ENCODE results near the gene CFAP54.

DNA sequence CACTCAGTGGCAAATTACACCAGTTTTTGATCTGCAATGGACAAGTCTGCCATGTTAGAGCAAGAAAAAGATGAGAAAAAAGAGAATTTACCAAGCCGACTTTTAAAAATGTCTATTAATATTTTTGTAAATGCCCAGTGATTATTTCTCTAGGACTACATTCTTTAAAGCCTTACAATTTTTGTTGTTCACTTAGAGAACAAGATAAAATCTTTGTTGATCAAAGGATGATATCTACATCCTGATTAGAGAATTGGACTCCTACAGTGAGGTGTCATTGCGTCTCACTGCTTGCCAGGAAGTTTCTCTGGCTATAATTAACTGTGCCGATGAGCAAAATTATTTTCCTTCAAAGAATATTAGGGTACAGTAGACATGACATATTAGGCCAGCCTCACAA is 1.7 kb upstream of the CFAP54 start:
- TF ChIP-seq ZNF670 (tag by site-specific recombination; IDR thresholded peaks at IDR 0.05; ENCODE audit: low read depth) = no peak
- TF ChIP-seq ZNF561 (tag by site-specific recombination; IDR thresholded peaks at IDR 0.05; ENCODE audit: borderline replicate concordance) = no peak
- TF ChIP-seq BCL11A (tag by site-specific recombination; IDR thresholded peaks at IDR 0.05; ENCODE audit: low read depth) = no peak
- TF ChIP-seq YY1 (tag by site-specific recombination; IDR thresholded peaks at IDR 0.05) = no peak
- TF ChIP-seq ZNF558 (tag by site-specific recombination; IDR thresholded peaks at IDR 0.05) = no peak
- TF ChIP-seq, protein P1, sequence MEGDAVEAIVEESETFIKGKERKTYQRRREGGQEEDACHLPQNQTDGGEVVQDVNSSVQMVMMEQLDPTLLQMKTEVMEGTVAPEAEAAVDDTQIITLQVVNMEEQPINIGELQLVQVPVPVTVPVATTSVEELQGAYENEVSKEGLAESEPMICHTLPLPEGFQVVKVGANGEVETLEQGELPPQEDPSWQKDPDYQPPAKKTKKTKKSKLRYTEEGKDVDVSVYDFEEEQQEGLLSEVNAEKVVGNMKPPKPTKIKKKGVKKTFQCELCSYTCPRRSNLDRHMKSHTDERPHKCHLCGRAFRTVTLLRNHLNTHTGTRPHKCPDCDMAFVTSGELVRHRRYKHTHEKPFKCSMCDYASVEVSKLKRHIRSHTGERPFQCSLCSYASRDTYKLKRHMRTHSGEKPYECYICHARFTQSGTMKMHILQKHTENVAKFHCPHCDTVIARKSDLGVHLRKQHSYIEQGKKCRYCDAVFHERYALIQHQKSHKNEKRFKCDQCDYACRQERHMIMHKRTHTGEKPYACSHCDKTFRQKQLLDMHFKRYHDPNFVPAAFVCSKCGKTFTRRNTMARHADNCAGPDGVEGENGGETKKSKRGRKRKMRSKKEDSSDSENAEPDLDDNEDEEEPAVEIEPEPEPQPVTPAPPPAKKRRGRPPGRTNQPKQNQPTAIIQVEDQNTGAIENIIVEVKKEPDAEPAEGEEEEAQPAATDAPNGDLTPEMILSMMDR (tag by site-specific recombination; IDR thresholded peaks at IDR 0.05) = no peak
- TF ChIP-seq ZNF274 (IDR thresholded peaks at IDR 0.05; ENCODE audit: low read length) = no peak
- TF ChIP-seq ZNF274 (tag by site-specific recombination; IDR thresholded peaks at IDR 0.05; ENCODE audit: borderline replicate concordance) = no peak
- no peak for TF ChIP-seq GLI4 (tag by site-specific recombination; IDR thresholded peaks at IDR 0.05)
- no peak for TF ChIP-seq ZFP3 (tag by site-specific recombination; IDR thresholded peaks at IDR 0.05; ENCODE audit: low read depth)
- no peak for TF ChIP-seq ZNF157 (tag by site-specific recombination; IDR thresholded peaks at IDR 0.05)
